AML-193 (cell line): Measurements from ENCODE around the gene RTCA.
"Not testable (repeated sequence)": the region's sequence is repeated elsewhere in the genome, so short reads cannot be mapped to it uniquely, and the experiment has no call there.

Source experiments
- DNase-seq, 2 experiments: peaks; one replicate each; lab custom pipeline; 2025; lab: John Stamatoyannopoulos, UW

Gene RTCA

GRCh38 chr1:100308777-100309176 lies 42.8 kb downstream of the RTCA start:
- DNase-seq, result peak; percentile 2 to 12

GRCh38 chr1:100309863-100310262 lies 43.8 kb downstream of the RTCA start:
- no peak for DNase-seq

- no peak for DNase-seq
Observed at GRCh38 chr1:100313382-100313781, 47.4 kb downstream of the RTCA start.

- no peak for DNase-seq
Observed at GRCh38 chr1:100316622-100317021, 50.6 kb downstream of the RTCA start.

DNA sequence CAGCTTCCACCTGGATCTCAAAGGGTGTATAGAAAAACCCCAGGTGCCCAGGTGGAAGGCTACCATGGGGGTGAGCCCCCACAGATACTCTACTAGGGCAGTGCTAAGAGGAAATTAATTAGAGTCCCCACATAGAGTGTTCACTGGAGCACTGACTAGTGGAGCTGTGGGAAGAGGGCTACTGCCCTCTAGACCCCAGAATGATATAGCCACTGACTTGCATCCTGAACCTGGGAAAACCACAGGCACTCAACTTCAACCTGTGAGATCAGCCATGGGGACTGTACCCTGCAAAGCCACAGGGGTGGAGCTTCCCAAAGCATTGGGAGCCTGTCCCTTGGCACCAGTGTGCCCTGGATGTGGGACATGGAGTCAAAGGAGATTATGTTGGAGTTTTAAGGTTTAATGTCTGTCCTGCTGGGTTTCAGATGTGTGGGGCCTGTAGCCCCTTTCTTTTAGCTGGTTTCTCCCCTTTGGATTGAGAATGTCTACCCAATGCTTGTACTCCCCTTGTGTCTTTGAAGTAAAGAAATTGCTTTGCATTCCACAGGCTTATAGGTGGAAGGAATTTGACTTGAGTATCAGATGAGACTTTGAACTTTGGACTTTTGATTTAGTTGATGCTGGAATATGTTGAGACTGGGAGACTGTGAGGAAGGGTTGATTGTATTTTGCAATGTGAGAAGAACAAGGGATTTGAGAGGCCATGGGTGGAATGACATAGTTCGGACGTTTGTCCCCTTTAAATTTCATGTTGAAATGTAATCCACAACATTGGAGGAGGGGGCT lies 54.5 kb downstream of the RTCA start:
- DNase-seq, result no peak

DNA sequence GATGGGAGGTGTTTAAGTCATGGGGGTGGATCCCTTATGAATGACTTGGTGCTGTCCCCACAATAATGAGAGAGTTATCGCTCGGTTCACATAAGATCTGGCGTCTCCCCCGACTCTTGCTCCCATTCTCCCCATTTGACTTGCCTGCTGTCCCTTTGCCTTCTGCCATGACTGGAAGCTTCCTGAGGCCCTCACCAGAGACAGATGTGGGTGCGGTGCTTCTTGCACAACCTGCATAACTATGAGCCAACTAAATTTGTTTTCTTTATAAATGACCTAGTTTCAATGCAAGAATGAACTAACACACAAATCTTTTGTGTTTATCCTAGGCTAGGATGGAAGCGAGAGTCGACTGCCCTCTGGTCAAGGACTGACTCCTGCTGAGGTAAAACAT lies 55.1 kb downstream of the RTCA start:
- DNase-seq, result no peak

DNA sequence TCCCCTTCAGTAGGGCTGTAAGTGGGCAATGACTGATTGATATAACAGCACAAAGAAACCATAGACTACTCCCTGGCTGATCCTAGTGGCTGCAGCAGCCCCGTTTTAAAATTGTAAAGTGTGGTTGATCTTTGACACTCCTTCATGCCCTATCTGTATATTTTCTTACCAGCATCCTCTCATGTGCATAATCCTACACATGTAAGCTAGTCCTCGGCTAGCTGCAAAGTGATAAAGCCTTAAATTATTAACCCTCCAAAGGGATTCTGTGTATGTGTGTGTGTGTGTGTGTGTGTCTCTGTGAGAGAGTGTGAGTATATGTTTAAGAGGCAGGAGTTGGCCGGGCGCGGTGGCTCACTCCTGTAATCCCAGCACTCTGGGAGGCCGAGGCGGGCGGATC lies 55.5 kb downstream of the RTCA start:
- no peak for DNase-seq

DNA sequence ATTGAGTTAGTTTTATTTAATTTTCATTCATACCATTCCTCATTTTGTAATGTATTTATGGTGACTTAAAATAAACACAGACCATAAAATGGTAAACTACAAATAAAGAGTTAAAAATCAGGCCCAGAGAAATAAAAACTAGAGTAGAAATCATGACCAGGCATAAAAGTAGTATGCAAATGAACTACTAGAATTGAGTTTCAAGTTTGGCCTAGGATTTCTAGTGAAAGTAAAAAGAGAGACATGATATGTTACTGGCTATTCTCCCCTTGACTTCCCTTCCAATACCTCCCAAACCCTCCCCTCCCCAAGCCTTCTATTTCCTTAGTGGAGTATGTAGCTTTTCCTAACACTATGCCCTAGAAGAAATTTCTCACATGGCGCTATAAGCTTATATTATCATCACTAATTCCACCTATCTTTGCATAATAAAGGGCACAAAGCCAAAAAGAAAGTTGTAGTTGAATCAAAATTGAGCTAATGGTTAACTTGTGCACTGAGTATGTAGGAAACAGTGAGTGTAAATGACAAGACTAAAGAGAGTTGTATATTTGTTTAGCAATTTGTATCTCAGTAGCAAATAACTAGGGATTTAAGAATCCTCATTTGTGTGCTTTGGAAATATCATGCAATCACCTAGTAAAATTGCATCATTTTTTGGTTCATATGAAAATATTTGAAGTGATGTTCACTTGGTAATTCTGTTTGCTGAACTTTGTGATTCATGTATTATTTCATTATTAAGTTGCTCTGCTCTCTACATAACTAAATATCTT lies 56.6 kb downstream of the RTCA start:
- peak in 1 of 2 experiments; percentile 25 for DNase-seq

DNA sequence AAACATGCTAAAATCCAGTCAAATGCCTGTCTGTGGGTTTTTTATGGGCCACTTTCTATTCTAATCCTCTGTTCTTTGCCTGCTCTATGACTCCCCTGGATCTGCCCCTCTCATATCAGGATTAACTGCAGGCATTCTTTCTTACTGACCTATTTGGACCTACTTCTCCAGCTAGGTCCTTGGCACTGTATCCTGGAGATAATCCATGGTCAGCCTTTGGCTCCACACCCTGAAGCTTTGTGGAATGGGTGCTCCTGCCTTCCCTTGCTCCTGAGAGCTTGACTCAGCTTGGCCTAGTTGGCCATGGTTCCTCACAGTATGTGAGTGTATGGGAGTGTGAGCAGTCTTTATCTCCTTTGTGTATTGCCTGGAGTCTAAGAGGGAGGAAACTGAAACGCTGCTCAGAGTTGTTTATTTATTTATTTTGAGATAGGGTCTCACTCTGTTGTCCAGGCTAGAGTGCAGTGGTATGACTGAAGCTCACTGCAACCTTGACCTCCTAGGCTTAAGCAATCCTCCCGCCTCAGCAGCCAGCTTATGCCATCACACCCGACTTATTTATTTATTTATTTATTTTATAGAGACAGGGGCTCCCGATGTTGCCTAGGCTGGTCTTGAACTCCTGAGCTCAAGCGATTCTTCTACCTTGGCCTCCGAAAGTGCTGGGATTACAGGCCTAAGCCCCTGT lies 57.5 kb downstream of the RTCA start:
- DNase-seq, result no peak

DNA sequence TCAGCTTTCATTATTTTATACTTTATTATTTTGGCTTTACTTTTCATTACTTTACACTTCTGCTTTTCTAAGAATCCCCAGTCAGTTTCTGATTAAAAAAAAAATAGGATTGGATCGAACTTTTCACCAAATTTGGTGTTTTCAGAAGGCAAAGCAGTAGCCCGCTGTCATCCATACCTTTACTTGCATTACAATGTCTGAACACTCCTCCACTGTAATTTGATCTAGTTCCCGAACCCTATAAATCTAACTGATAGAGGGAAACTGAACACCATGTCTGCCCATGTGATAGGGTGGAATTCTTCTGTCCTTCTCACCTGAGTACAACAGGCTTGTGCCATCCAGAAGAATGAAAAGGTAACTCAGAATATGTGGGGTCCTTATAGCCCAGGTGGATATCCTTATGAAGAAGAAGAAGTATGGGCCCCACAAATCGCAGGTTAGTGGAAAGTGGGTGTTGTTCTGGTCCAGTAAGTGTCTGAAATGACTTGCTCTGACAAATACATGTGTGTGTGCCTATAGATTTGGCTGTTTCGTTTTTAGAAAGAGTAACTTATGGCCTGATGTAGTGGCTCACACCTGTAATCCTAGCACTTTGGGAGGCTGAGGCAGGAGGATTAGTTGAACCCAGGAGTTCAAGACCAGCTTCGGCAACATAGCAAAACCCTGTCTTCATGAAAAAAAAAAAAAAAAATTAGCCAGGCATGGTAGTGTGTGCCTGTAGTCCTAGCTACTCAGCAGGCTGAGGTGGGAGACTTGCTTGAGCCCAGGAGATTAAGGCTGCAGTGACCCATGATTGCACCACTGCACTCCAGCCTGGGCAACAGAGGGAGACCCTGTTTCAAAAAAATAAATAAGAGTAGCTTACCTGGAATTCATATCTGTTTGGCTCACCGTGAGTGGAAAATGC lies 59.7 kb downstream of the RTCA start:
- DNase-seq, result no peak

- not testable (repeated sequence) for DNase-seq
Observed at GRCh38 chr1:100326325-100326670, 60.3 kb downstream of the RTCA start.

DNA sequence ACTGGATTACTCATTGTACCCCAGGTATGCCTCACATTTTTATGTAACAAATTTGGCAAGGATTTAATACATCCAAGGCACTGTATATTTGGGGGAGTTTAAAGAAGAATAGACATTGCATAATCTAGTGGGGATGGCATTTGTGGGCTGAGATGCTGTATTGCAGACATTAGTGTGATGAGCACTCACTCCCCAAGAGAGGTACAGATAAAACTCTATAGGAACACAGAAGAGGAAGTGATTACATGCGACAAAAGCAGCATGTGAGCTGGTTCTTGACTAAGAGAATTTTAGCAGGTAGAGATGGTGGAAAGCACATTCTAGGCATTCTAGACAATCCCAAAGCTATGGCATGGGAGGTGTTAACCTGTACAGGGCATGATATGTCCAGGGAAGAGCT lies 62.1 kb downstream of the RTCA start:
- peak; percentile 4 to 7 for DNase-seq

- DNase-seq, result not testable (repeated sequence)
Observed at GRCh38 chr1:100331146-100331545, 65.1 kb downstream of the RTCA start.

DNA sequence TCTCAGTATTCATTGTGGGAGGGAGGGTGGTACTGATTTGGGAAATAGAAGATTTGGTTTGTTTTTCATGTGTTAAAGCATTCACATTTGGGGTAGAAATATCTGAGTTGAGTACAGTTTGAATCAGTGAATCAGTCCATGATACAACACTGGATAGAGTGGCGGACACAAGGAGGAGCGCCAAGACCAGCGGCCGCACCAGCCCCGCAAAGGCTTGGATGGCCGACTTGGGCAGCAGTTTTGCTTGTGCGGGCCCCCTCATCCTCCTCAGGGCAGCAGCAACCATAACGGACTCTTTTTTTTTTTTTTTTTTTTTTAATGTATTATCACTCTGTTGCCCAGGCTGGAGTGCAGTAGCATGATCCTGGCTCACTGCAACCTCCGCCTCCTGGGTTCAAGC lies 66.3 kb downstream of the RTCA start:
- no peak for DNase-seq

DNA sequence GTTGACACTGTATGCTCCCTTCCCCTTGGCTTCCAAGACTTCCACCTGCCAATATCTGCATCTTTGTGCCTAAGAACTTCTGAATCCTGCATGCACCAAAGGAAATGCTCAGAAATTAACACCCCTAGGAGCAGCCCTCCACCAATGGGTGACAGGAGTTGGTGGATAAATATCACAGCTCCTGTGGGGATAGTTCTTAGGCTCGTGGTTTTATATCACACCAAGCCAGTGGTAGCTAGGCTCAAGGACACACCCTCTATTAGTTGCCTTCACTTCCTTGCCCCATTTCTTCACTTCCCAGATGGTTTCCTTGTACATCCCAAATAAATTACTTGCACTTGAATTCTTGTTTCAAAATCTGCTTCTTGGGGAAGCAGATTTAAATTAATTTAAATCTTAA lies 69.4 kb downstream of the RTCA start:
- DNase-seq, result no peak

- DNase-seq, result not testable (repeated sequence)
Observed at GRCh38 chr1:100337878-100338277, 71.9 kb downstream of the RTCA start.

DNA sequence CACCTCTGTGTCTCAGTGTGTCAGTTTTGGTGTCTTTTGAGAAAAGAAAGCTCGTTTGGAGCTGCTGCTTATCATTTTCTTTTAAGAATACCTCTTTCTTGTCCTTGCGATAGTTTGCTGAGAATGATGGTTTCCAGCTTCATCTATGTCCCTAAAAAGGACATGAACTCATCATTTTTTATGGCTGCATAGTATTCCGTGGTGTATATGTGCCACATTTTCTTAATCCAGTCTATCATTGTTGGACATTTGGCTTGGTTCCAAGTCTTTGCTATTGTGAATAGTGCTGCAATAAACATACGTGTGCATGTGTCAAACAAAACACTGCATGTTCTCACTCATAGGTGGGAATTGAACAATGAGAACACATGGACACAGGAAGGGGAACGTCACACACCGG lies 73.7 kb downstream of the RTCA start:
- not testable (repeated sequence) for DNase-seq

DNA sequence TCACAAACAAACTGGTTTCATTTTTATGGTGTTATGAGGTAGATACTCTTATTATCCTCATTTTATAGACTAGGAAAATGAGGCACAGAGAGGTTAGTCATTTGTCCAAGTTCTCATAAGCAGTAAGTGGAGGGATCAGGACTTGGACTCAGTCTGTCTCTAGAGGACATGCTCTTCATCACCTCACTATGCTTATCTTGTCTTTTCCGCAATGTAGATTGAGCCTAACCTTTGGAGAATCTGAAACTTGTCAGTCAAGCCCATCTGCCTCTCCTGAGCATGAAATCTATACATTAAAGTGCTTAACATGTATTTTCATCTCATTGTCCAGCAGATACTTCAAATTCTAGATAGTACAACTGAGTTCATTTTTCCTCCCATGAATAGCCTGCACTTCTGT lies 74.5 kb downstream of the RTCA start:
- no peak for DNase-seq

DNA sequence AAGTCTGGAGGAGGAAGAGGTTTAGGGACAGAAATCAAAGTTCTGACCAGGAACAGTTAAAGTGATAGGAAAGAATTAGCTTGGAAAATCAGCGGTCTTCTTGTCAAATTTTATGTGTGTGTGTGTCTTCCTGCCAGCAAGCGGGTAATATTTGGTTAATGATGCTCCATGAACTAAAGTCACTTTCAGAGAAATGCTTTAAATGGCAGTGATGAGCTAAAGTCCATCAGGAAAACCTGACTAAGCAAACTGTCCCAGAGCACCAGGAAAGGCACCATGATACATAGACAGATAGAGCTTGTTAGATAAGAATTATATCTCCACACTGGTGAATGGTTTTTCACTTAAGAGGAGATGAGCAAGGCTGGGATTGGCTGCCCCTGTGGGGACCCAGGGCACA lies 76.3 kb downstream of the RTCA start:
- no peak for DNase-seq
